HG02885 (cell line): ENCODE measurements around the gene PDE2A.

Experiments
- ATAC-seq: cut with Tn5 transposase; IDR thresholded peaks from one replicate; pipeline ENCODE4 v1.9.1; 2021; ENCODE audit warnings: mild to moderate bottlenecking; ENCODE audit not compliant: unreplicated experiment, poor library complexity

Gene PDE2A

DNA sequence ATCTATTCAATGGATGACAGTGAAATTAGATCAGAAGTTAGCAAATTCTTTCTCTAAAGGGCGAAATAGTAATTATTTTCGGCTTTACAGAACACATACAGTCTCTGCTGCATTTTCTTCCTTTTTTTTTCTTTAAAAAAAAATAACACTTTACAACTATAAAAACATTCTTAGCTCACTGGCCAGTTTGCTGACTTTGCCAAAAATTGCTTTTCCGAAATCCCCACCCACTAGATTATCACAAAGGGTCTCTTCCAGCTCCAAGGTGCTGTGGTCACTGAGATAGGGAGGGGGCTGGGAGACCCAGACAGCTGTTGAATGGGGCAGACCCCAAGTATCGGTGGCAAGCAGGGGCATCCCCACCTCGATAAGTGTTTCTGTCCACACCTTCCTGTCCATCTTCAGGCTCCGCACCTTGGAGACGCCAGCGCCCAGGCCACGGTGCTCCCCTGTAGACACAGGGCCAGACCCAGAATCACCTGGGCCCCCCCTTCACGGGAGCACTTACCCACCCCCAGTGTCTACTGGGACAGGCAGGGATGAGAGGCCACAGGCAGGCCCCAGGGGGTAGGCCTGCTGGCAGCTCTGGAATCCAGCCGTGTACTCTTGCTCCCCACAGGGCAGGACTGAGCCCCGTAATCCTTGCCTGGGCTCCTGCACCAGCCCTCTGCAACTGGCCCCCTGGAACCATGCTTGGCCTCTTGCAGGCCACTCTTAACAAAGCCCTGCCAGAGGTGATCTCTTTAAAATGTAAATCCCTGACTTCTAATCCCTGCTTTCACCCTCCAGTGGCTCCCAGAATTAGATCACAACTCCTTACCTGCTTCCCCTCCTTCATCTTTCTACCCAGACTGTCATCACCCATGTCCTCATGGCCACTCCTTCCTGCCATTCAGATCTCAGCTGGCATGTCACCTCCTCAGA lies 31.5 kb upstream of the PDE2A start:
- no peak for ATAC-seq

DNA sequence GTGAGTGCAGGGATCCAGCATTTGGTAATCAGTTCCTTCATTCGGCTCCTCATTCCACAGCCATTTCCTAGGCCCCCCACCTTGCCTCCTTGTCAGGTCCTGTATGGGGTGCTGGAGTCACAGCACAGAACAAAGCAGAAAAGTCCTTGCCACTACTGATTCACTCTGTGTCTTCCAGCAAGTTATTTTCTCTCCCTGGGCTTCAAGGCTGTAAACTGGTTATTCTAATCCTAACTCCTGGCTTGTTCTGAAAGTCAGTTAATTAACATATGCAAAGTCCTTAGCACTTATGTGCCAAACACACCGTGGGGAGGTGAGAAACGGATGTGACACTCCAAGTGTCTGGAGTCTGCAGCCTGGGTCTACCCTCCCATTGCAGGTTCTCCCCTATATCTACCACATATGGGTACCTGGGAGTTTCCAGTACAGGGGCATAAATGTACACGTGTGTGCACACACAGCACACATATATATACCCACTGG lies 30.6 kb upstream of the PDE2A start:
- ATAC-seq: no peak

DNA sequence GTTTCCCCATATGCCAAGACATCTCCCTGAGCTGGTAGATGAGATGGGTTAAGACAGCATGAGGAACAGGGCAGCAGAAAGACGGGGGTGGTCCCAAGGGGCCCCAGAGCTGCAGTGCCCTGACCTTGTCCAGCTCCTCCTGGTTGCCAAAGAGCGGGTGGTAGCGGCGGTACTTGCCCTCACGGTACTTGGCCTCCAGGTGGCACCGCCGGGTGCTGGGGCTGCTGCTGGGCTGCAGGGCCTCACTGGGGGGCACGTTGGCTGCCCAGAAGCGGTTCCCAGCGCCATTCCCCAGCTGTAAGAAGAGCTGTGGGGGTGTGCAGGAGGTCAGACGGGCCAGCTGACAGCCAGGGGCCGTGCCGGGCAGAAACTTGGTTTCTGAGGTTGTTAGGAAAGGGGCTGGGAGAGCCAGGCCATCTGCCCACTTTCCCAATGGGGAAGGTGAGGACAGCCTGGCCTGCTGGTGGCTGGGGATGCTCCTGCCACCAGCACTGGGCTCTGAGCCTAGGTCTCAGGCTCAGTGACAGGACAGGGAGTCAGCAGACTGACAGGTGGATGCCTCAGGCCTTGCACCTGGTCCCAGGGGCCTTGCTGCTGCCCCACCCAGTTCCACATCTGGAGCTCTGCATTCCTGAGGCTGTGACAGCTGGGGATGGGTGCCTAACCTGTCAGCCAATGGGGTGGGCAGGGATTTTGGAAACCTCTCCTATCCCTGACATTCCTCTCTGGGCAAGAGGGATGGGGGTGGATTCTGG lies 30.0 kb upstream of the PDE2A start:
- no peak for ATAC-seq

GRCh38 chr11:72703267-72704008 lies 29.2 kb upstream of the PDE2A start:
- no peak for ATAC-seq

- no peak for ATAC-seq
Observed at GRCh38 chr11:72702577-72703241, 28.5 kb upstream of the PDE2A start.

DNA sequence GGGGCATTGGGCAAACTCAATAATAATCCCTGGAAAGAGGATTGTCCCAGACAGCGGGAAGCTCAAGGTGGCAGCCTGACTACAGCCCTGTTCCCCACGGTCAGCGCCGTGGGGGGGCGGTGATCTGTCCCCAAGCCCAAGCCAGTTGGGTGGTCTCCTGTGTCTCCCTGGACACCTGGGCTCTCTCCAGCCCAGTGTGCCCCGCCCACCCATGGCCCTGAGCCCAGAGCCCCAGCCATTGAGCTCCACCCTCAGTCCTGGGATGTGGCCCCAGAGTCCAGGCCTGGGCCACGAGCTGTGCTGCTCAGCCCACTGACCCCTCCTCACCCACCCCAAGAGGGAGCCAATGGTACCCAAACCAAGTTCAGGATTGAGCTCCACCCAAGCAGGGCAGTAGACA lies 27.9 kb upstream of the PDE2A start:
- ATAC-seq: no peak

GRCh38 chr11:72701466-72701865 lies 27.2 kb upstream of the PDE2A start:
- no peak for ATAC-seq

DNA sequence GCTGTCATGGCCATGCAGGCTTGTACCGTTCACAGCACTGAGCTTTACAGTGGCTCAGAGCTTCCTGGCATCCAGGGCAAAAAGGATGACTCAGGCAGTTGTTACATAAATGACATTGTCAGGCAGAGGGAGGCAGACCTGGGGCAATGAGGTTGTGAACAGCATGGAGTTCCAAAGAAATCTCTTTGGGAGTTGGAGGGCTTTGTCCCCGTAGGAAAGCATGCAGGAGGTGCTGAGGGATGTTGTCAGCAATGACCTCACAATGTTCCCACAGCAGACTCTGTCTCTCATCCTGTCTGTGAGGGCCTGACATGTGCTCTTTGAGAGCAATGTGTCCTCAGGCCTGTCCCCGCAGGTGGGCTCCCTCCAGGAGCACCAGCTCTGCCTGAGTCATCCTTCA lies 25.9 kb upstream of the PDE2A start:
- ATAC-seq: no peak

DNA sequence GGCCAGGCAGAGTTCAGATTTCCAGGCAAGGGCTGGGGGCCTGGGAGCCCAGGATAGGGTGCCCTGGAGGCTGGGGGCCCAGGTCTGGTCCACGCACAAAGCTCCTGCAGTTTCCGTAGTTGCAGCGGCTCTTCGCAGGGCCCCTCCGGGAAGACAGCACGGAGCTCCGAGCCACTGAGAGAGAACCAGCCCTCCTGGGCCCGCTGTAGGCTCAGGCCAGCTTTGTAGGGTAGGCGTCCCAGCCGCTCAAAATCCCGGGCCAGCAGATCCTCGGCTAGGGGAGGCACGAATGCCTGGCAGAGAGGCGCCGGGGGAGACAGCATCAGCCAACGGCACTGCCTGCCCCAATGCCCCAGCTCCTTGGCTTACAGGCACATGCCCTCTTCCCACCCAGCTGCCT lies 23.6 kb upstream of the PDE2A start:
- ATAC-seq: no peak

GRCh38 chr11:72696866-72697700 lies 22.9 kb upstream of the PDE2A start:
- no peak for ATAC-seq

- no peak for ATAC-seq
Observed at GRCh38 chr11:72695354-72695753, 21.1 kb upstream of the PDE2A start.

- ATAC-seq: no peak
Observed at GRCh38 chr11:72693271-72693968, 19.2 kb upstream of the PDE2A start.

GRCh38 chr11:72692498-72693237 lies 18.4 kb upstream of the PDE2A start:
- ATAC-seq: no peak

GRCh38 chr11:72690166-72690565 lies 15.9 kb upstream of the PDE2A start:
- ATAC-seq: no peak

- no peak for ATAC-seq
Observed at GRCh38 chr11:72688929-72689328, 14.7 kb upstream of the PDE2A start.

- no peak for ATAC-seq
Observed at GRCh38 chr11:72688486-72688885, 14.3 kb upstream of the PDE2A start.

DNA sequence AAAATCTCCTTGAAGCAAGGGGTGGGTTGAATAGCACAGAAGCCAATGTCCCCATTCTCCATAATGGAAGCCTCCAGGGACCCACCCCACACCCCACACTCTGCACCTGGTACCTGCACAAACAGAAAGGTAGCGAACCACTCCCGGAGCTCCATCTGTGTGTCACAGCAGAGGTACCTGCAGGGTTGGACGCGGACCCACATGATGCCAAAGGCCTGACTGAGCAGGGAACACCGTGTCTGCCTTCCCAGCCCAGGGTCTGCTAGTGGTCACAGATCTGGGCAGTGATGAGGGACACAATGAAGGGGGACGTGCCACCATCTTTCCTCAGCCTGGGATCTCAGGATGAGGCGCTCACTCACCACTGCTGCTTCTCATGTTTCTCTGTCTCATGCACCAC lies 13.1 kb upstream of the PDE2A start:
- ATAC-seq: no peak

GRCh38 chr11:72686639-72687220 lies 12.5 kb upstream of the PDE2A start:
- no peak for ATAC-seq
